Measurements from ENCODE around the gene AUTS2.

The AUTS2 gene

GRCh38 chr7:69827140-69827539, 228.9 kb downstream of the AUTS2 start:
- DNase-seq, result no peak

GRCh38 chr7:69827558-69827957, 229.3 kb downstream of the AUTS2 start:
- no peak for DNase-seq

GRCh38 chr7:69832356-69832755, 234.1 kb downstream of the AUTS2 start:
- DNase-seq, result no peak

- no peak for DNase-seq
Measured at GRCh38 chr7:69833964-69834363, 235.7 kb downstream of the AUTS2 start.

- no peak for DNase-seq
Measured at GRCh38 chr7:69836702-69837101, 238.4 kb downstream of the AUTS2 start.

- no peak for DNase-seq
Measured at GRCh38 chr7:69837387-69838068, 239.3 kb downstream of the AUTS2 start.

- DNase-seq, result no peak
Measured at GRCh38 chr7:69839782-69840181, 241.5 kb downstream of the AUTS2 start.

GRCh38 chr7:69840248-69840647, 242.0 kb downstream of the AUTS2 start:
- no peak for DNase-seq

GRCh38 chr7:69843653-69844052, 245.4 kb downstream of the AUTS2 start:
- no peak for DNase-seq

GRCh38 chr7:69844264-69844868, 246.1 kb downstream of the AUTS2 start:
- no peak for DNase-seq

GRCh38 chr7:69845721-69846495, 247.6 kb downstream of the AUTS2 start:
- DNase-seq, result no peak

- no peak for DNase-seq
Measured at GRCh38 chr7:69847921-69848612, 249.8 kb downstream of the AUTS2 start.

GRCh38 chr7:69849268-69849667, 251.0 kb downstream of the AUTS2 start:
- DNase-seq, result no peak

GRCh38 chr7:69857014-69857413, 258.7 kb downstream of the AUTS2 start:
- no peak for DNase-seq

GRCh38 chr7:69858471-69858870, 260.2 kb downstream of the AUTS2 start:
- DNase-seq, result no peak

GRCh38 chr7:69859342-69859741, 261.1 kb downstream of the AUTS2 start:
- DNase-seq, result no peak

- DNase-seq, result no peak
Measured at GRCh38 chr7:69860486-69860885, 262.2 kb downstream of the AUTS2 start.

GRCh38 chr7:69860941-69861622, 262.8 kb downstream of the AUTS2 start:
- DNase-seq, result no peak

- no peak for DNase-seq
Measured at GRCh38 chr7:69862413-69863064, 264.3 kb downstream of the AUTS2 start.

- no peak for DNase-seq
Measured at GRCh38 chr7:69864274-69864673, 266.0 kb downstream of the AUTS2 start.

- DNase-seq, result no peak
Measured at GRCh38 chr7:69864822-69865221, 266.5 kb downstream of the AUTS2 start.

GRCh38 chr7:69868921-69869320, 270.6 kb downstream of the AUTS2 start:
- no peak for DNase-seq
